ENCODE results near the gene MTA1.

DNA sequence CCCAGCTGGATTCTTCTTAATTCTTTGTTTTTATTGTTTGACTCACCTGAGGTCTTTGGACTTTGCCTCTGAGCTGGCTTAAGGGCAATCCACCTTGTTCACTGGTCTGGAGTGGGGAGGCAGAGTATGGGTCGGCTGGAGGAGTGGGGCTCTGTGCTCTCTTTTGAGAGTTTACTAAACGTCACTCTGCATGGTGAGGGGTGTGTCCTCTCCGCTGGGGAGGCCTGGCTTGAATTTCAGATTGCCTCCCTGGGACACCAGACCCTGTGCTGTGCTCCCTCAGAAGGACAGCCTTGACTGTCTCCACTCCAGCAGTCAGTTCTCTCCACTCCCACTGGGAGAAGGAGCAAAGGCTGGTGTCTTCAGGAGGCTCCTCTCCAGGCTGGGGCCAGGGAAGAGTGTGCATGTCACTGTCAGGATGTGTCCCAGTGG lies 1.9 kb upstream of the MTA1 start:
- TF ChIP-seq, protein P1, sequence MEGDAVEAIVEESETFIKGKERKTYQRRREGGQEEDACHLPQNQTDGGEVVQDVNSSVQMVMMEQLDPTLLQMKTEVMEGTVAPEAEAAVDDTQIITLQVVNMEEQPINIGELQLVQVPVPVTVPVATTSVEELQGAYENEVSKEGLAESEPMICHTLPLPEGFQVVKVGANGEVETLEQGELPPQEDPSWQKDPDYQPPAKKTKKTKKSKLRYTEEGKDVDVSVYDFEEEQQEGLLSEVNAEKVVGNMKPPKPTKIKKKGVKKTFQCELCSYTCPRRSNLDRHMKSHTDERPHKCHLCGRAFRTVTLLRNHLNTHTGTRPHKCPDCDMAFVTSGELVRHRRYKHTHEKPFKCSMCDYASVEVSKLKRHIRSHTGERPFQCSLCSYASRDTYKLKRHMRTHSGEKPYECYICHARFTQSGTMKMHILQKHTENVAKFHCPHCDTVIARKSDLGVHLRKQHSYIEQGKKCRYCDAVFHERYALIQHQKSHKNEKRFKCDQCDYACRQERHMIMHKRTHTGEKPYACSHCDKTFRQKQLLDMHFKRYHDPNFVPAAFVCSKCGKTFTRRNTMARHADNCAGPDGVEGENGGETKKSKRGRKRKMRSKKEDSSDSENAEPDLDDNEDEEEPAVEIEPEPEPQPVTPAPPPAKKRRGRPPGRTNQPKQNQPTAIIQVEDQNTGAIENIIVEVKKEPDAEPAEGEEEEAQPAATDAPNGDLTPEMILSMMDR (IDR thresholded peaks at IDR 0.05; ENCODE audit: low read depth, low read length, poor library complexity, severe bottlenecking) = no peak
- no peak for TF ChIP-seq EZH2phosphoT487 (IDR thresholded peaks at IDR 0.05; ENCODE audit: borderline replicate concordance, low read length)
